ENCODE results near the gene BRCC3. TPM values are rescaled to one million over a fixed set of nuclear protein-coding genes. Genes with fewer than 3 reads are reported as not detected.

Gene BRCC3
- total RNA-seq = 10 to 100 TPM; 28.2 to 30.6 TPM

DNA sequence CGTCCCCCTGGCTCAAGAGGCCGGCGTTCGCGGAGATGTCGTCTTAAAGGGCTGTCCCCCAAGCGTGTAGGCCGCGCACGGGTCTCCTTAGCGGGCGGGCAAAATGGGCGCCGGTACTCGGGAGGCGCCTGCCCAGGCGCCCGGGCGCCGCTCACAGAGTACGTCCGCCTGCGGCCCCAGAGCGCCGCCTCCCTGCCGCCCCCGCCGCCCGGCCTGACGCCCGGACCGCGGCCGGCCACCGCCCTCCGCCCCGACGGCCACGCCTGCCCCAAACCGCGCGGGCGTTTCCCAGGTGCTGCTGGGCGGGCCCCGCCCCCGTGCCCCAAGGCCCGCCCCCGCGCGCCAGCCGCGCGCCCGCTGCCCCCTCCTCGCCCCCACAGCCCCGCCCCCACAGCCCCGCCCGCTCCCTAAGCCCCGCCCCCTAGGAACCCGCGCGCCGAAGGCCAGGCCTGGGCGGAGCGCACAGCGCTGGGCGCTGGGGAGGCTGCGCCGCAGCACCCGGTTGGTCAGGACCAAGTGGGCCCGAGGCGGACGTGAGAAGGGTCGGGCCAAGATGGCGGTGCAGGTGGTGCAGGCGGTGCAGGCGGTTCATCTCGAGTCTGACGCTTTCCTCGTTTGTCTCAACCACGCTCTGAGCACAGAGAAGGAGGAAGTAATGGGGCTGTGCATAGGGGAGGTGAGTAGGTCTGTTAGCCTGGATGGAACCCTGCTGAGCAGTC lies at the start of gene BRCC3, which contains the start of the genes CMC4 and MTCP1:
TSS of gene BRCC3 (plus strand) at position 534 of the 719 bp plus-strand sequence. CDS start at position 554, 20 bp downstream.
TSS of gene CMC4 (minus strand) at position 162 of the 719 bp plus-strand sequence. CDS start 7,113 bp downstream, outside the sequence.
TSS of gene MTCP1 (minus strand) at position 162 of the 719 bp plus-strand sequence. CDS start 5,126 bp downstream, outside the sequence.
- Mint-ChIP-seq H3K36me3 (ENCODE audit: low read depth) (peaks cover 30% of the 10 kb centered on the region), H3K4me3 (peak within 1 kb of the TSS; percentile 91), H3K9me3 (no peaks in the 10 kb centered on the region), H3K27me3 (no peaks in the 10 kb centered on the region), H3K4me1 (peaks cover 62% of the 10 kb centered on the region), H3K27ac (peak within 1 kb of the TSS; percentile 98)
- DNase-seq = peak; percentile 78
- ChIA-PET CTCF (no interaction called here), POLR2A (no interaction called here)

DNA sequence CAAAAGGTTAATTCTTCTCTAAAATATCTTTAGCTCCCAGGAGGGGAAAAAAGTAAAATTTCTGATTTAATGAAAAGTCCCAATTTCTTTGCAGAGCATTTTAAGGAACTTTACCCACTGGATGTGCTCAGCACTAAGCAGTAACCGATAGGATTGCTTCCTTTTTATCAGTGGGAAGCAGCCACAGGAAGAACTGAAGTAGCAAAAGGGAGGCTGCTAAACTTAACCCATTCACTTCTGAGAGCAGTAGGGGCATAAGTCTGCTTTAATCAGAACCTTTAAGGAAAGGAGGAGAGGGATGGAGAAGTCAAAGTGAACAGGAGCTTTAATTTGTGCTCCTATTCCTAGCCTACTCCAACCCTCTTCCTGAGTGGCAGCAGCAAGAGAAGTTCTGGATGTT lies 48.7 kb upstream of the BRCC3 start, which contains the start of gene F8:
TSS of gene F8 (minus strand) at position 139 of the 400 bp plus-strand sequence. CDS start 171 bp downstream, outside the sequence.
- no peak for DNase-seq
- no peak within 1 kb of the TSS for H3K27ac Mint-ChIP-seq
- no peaks in the 10 kb centered on the region for H3K4me1 Mint-ChIP-seq
- no peaks in the 10 kb centered on the region for H3K9me3 Mint-ChIP-seq
- H3K4me3 Mint-ChIP-seq = no peak within 1 kb of the TSS
- ChIA-PET CTCF (no interaction called here), POLR2A (no interaction called here)
- no peaks in the 10 kb centered on the region for H3K36me3 Mint-ChIP-seq (ENCODE audit: low read depth)
- H3K27me3 Mint-ChIP-seq = peaks cover 13% of the 10 kb centered on the region

DNA sequence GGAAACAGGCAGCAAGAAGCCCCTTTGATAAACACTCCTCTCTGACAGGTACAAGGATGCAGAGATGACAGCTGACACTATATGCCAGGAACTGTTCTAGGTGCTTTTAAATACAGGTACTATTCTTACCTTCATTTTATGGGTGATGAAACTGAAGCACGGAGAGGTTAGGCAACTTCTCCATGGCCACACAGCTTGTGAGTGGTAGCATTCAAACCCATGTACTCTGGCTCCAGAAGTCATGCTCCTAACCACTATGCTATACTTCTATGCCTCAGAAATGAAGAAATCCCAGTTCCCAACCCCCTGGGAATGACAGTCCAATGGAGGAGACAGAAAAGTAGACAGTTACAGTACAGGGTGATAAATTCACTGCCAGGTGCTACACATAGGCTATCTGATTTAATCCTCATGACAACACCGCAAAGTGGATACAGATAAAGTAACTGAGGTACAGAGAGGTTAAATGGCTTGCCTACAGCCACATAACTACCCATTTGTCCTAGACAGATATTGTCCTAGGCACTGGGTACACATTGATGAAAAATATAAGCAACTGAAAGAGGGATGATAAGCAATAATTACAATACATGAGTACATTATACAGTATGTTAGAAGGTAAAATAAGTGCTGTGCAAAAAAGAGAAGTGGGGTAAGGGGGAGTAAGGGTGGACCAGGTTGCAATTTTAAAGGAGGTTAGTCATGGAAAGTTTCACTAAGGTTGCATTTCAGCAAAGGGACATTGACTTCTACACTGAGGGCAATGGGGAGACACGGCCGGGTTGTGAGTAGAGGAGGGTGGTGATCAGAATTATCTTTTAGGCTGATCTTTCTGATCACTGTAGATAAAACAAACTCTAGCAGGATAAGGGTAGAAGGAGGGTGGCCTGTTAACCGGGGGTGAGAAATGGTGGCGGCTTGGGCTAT lies 47.1 kb upstream of the BRCC3 start:
- H3K27ac Mint-ChIP-seq = no peak overlapping the region
- no peaks in the 10 kb centered on the region for H3K36me3 Mint-ChIP-seq (ENCODE audit: low read depth)
- H3K4me3 Mint-ChIP-seq = no peak overlapping the region

DNA sequence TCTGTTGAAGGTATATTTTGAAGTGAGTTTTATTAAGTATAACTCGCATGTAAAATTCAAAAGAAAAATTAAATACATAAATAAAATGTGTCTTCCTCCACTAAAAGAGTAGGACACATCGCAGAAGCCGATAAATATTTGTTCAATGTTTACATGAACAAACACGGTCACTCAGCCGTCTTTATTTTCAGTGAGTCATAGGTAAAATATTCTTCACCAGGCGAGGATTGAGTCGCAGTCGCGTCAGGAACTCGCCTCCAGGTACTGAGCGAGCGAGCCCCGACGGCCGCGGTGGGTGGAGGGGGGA lies 44.9 kb upstream of the BRCC3 start:
- DNase-seq = no peak
- Mint-ChIP-seq H3K27ac (peak overlapping the region; percentile 92), H3K27me3 (peaks cover 11% of the 10 kb centered on the region), H3K4me1 (peaks cover 20% of the 10 kb centered on the region), H3K9me3 (no peaks in the 10 kb centered on the region), H3K4me3 (peak overlapping the region; percentile 87), H3K36me3 (ENCODE audit: low read depth) (peaks cover 4% of the 10 kb centered on the region)
- ChIA-PET CTCF (interaction anchor here (0.6 to 1.0 kb wide), 3 partner anchors 30 to 189 kb away, joined by 3 to 4 read pairs (median 3); no protein-coding TSS in a partner anchor), POLR2A (interaction anchor here (1.0 kb wide), 1 partner anchor 31 kb away, joined by 3 read pairs; no protein-coding TSS in a partner anchor)

More for the DNA sequence above, 47.1 kb upstream of the BRCC3 start:
- Mint-ChIP-seq H3K4me1 (peaks cover 11% of the 10 kb centered on the region), H3K9me3 (no peaks in the 10 kb centered on the region), H3K27me3 (peaks cover 13% of the 10 kb centered on the region)
- no peak for DNase-seq
- ChIA-PET CTCF (no interaction called here), POLR2A (no interaction called here)

DNA sequence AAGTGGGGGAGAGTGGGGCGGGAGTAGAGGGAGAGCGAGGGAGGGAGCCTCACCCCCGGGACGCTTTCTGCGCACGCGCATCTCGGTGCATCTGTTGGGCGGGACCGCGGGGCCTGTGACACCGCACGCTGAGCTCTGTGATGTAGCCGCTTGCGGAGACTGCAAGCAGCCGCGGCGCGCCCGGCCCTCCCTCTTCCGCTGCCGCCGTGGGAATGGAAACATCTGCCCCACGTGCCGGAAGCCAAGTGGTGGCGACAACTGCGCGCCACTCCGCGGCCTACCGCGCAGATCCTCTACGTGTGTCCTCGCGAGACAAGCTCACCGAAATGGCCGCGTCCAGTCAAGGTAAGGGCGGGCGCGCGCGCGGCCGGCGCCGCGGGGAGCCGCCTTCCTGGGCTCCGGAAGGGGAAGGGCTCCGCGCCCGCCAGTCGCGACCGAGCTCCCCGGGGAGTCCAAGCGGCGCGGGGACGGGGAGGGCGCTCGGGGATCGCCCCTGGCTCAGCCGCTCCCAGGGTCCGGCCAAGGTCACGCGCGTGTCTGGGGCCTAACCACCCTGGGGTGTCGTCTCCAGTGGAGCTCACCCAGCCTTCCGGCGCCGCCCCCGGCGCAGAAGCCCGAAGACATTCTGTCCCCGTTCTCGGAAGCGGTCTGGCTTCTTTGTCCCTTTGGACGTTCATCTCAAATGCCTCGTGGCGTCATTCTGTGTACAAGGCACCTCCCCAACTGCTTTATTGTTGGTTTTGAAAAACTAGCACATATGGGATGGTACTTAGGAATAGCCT lies 44.4 kb upstream of the BRCC3 start, which contains the start of gene FUNDC2:
TSS of gene FUNDC2 (plus strand) at position 118 of the 782 bp plus-strand sequence. CDS start at position 213, 95 bp downstream.
- POLR2A ChIA-PET = interaction anchor here (1.0 kb wide), 1 partner anchor 30 kb away, joined by 3 read pairs; no protein-coding TSS in a partner anchor
- CTCF ChIA-PET = interaction anchor here (0.6 to 1.0 kb wide), 3 partner anchors 29 to 189 kb away, joined by 3 to 4 read pairs (median 3); no protein-coding TSS in a partner anchor
- Mint-ChIP-seq H3K4me1 (peaks cover 22% of the 10 kb centered on the region), H3K4me3 (peak within 1 kb of the TSS; percentile 87), H3K9me3 (no peaks in the 10 kb centered on the region), H3K36me3 (ENCODE audit: low read depth) (peaks cover 5% of the 10 kb centered on the region), H3K27ac (peak within 1 kb of the TSS; percentile 96), H3K27me3 (peaks cover 11% of the 10 kb centered on the region)
- DNase-seq = peak; percentile 93

DNA sequence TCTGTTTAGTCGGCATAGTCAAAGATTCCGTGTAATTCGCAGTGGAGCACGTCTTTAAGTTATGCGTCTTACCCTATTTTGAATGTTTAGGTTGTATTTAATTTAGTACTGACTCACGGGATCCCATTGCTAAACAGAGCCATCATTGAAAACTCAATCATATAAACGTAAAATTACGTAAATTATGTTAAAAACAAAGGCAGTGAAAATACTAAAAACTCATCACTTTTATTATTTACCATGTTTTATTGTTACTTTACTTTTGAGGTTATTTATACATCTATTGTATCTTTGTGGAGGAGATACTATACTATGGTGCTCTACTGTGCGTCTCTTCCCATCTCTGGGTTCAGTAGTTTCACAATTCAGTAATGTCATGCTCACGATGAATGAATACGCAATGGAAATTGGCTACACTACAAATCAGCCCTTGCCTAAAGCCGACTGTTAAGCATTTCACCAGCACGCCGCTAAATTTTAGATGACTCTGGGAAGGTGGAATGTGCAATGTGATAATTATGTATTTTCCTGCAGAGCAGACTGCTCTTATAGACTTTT lies 43.7 kb upstream of the BRCC3 start:
- ChIA-PET CTCF (interaction anchor here (1.0 kb wide), 1 partner anchor 188 kb away, joined by 3 read pairs; no protein-coding TSS in a partner anchor), POLR2A (no interaction called here)
- peaks cover 22% of the 10 kb centered on the region for H3K4me1 Mint-ChIP-seq

DNA sequence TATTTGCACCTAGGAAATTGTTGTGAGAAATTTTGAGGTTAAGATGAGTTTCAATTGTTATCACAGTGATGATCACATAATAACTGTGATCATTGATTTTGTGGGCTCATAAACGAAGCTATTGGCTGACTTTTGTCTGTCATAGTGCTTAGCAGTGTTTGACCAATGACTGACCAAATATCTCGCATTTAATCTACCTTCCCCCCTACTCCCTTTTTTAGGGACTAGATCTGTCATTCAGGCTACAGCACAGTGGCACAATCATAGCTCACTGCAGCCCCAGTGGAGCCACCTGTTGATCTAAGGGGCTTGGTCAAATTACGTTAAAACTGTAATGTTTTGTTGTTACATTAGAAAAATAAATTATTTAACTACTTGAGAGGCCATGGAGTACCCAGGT lies 43.2 kb upstream of the BRCC3 start:
- CTCF ChIA-PET = no interaction called here
- peaks cover 8% of the 10 kb centered on the region for H3K27me3 Mint-ChIP-seq
- DNase-seq = no peak
- H3K36me3 Mint-ChIP-seq (ENCODE audit: low read depth) = peaks cover 5% of the 10 kb centered on the region
- peak overlapping the region; percentile 96 for H3K27ac Mint-ChIP-seq
- POLR2A ChIA-PET = no interaction called here
- H3K4me1 Mint-ChIP-seq = peaks cover 22% of the 10 kb centered on the region
- no peaks in the 10 kb centered on the region for H3K9me3 Mint-ChIP-seq
- H3K4me3 Mint-ChIP-seq = peak overlapping the region; percentile 87

More for the DNA sequence above, 43.7 kb upstream of the BRCC3 start:
- peaks cover 9% of the 10 kb centered on the region for H3K27me3 Mint-ChIP-seq
- H3K4me3 Mint-ChIP-seq = peak overlapping the region; percentile 87
- DNase-seq = peak; percentile 31
- no peaks in the 10 kb centered on the region for H3K9me3 Mint-ChIP-seq
- peaks cover 5% of the 10 kb centered on the region for H3K36me3 Mint-ChIP-seq (ENCODE audit: low read depth)
- H3K27ac Mint-ChIP-seq = peak overlapping the region; percentile 96

DNA sequence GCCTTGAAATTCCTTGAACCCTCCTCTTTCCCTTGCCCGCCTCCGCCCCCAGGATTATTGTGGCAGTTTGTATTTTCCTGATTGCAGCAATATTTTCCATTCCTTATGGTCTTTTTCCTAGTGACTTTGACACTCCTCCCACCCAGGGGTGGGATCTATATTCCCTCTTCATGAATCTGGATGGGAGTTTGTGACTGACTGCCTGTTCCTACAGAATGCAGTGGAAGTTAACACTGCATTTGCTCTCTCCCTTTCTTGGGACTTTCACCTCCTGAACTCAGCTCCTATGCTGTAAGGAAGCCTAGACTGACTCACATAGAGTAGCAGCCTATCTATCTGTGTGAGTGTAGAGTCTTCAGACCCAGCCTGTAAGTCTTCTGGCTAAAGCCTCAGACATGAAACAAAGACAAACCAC lies 42.4 kb upstream of the BRCC3 start:
- peak overlapping the region; percentile 56 for H3K4me3 Mint-ChIP-seq
- peaks cover 5% of the 10 kb centered on the region for H3K36me3 Mint-ChIP-seq (ENCODE audit: low read depth)
- peaks cover 5% of the 10 kb centered on the region for H3K27me3 Mint-ChIP-seq
- CTCF ChIA-PET = no interaction called here
- H3K9me3 Mint-ChIP-seq = no peaks in the 10 kb centered on the region
- H3K27ac Mint-ChIP-seq = peak overlapping the region; percentile 96
- POLR2A ChIA-PET = no interaction called here
- H3K4me1 Mint-ChIP-seq = peaks cover 22% of the 10 kb centered on the region
- no peak for DNase-seq

DNA sequence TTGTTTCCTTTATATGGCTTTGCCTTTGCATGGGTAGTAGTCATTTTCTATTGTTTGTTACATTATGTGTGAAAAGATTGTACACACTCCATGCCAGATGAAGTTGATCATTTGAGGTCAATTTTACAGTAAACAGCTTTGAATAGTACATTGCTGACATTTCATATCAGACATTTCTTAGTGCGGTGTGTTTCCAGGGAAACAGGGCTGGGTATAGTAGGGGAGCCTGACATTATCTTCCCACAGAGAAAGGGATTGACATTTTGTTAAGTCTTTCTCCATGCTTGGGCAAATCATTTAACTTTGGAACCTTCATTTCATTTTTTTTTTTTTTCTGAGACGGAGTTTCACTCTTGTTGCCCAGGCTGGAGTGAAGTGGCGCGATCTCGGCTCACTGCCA lies 39.7 kb upstream of the BRCC3 start:
- Mint-ChIP-seq H3K27ac (no peak overlapping the region), H3K4me1 (peaks cover 22% of the 10 kb centered on the region), H3K4me3 (no peak overlapping the region), H3K36me3 (ENCODE audit: low read depth) (peaks cover 20% of the 10 kb centered on the region), H3K27me3 (no peaks in the 10 kb centered on the region), H3K9me3 (peaks cover 3% of the 10 kb centered on the region)
- no peak for DNase-seq
- ChIA-PET POLR2A (no interaction called here), CTCF (no interaction called here)

DNA sequence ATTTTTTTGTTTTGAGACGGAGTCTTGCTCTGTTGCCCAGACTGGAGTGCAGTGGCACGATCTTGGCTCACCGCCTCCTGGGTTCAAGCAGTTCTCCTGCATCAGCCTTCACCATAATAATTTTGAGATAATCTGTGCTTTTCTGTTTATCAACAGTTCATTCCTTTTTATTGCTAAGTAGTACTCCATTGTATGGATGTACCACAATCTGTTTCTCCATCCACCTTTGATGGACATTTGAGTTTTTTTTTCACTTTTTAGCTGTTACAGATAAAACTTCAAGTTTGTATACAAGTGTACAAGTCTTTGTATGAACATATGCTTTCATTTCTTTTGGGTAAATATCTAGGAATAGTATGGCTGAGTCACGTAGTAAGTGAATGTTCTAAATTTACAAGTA lies 35.6 kb upstream of the BRCC3 start:
- Mint-ChIP-seq H3K36me3 (ENCODE audit: low read depth) (peaks cover 35% of the 10 kb centered on the region), H3K27me3 (no peaks in the 10 kb centered on the region)
- POLR2A ChIA-PET = no interaction called here

DNA sequence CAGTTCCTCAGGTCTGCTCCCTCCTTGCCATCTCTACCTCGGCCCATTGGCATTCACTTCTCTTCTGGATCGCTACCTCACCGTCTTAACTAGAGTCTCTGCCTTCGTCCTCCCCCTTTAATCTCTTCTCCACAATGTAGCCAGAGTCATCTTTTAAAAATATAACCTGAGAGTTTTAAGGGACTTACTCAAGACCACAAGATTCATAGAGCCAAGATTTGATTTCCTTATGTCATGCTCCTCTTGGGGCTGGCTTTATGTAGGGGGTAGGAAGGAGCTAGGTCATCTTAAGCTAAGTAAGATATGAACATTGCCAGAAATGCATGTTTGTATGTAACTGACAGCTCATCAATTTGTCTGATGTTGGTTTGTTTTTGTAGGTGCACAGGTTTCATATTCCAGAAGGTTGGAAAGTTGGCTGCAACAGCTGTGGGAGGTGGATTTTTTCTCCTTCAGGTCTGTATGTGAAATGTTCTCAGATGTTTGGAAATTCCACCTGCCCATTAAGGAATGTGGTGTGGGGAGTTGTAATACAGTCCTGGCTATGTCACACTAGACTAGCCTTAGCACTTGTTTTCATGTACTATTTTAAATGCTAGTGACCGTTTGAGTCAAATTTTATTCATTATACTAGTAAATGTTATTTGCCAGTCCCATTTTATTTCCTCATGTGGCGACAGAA lies 25.0 kb upstream of the BRCC3 start:
- no peak overlapping the region for H3K4me3 Mint-ChIP-seq
- ChIA-PET POLR2A (no interaction called here), CTCF (interaction anchor here (1.4 kb wide), 1 partner anchor 9 kb away, joined by 5 read pairs; no protein-coding TSS in a partner anchor)
- peaks cover 19% of the 10 kb centered on the region for H3K4me1 Mint-ChIP-seq
- no peaks in the 10 kb centered on the region for H3K27me3 Mint-ChIP-seq
- no peaks in the 10 kb centered on the region for H3K9me3 Mint-ChIP-seq
- no peak for DNase-seq
- H3K36me3 Mint-ChIP-seq (ENCODE audit: low read depth) = peaks cover 7% of the 10 kb centered on the region
- H3K27ac Mint-ChIP-seq = no peak overlapping the region

More for the DNA sequence above, 35.6 kb upstream of the BRCC3 start:
- CTCF ChIA-PET = interaction anchor here (0.6 kb wide), 1 partner anchor 19 kb away, joined by 3 read pairs; no protein-coding TSS in a partner anchor
- Mint-ChIP-seq H3K9me3 (peaks cover 3% of the 10 kb centered on the region), H3K4me3 (no peak overlapping the region), H3K4me1 (peaks cover 6% of the 10 kb centered on the region), H3K27ac (no peak overlapping the region)
- no peak for DNase-seq

Data from activated CD4-positive, alpha-beta T cell treated with anti-CD3 and anti-CD28 coated beads, Interleukin-2, amount 10 ng/mL, durations not matched to agents 7 days and 5 days (primary cell).